ENCODE data around the gene NUMB. TPM values are rescaled to one million over a fixed set of nuclear protein-coding genes. Genes with fewer than 3 reads are reported as not detected.

Gene NUMB
- total and polyA plus RNA-seq, 12 donors = 24.6 to 63.3 (median 48.4) TPM

DNA sequence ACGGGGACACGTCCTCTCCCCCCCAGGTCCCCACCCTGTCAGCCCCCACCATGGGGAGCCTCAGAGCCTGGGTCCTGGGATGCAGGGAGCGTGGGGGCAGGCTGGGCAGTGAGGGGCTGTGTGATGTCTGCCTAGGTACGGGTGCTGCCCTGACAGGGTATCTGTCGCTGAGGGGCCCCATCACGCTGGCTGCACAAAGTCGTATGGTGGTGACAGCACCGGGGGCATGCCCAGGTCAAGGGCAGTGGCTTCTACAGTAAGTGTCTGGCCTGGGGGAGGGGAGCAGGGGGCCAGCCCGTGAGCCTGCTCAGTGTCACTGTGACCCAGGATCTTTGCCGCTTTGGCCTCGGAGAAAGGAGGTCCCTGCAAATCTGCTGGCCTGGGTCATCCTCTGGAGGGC, 197.8 kb downstream of the NUMB start:
- DNase-seq = peak in 1 of 7 donors; percentile 9
- intact Hi-C loops (cut with DNase I) = no loop called here
- Histone ChIP-seq H3K9me3 (replicated peaks in 1 of 3) (no peaks in the 10 kb centered on the region), H3K4me1 (replicated peaks in 1 of 2) (no peaks in the 10 kb centered on the region), H3K27me3 (no peaks in the 10 kb centered on the region), H3K27ac (no peak overlapping the region), H3K36me3 (replicated peaks in 1 of 2) (no peaks in the 10 kb centered on the region), H3K4me3 (no peak overlapping the region)
- 70 to 71% (median 70%) methylated on average over 9 to 11 of the region's 11 CpGs; no CpG with 5 or more reads in 1 of the 4 donors for WGBS, 4 donors
- TF ChIP-seq, protein P1, sequence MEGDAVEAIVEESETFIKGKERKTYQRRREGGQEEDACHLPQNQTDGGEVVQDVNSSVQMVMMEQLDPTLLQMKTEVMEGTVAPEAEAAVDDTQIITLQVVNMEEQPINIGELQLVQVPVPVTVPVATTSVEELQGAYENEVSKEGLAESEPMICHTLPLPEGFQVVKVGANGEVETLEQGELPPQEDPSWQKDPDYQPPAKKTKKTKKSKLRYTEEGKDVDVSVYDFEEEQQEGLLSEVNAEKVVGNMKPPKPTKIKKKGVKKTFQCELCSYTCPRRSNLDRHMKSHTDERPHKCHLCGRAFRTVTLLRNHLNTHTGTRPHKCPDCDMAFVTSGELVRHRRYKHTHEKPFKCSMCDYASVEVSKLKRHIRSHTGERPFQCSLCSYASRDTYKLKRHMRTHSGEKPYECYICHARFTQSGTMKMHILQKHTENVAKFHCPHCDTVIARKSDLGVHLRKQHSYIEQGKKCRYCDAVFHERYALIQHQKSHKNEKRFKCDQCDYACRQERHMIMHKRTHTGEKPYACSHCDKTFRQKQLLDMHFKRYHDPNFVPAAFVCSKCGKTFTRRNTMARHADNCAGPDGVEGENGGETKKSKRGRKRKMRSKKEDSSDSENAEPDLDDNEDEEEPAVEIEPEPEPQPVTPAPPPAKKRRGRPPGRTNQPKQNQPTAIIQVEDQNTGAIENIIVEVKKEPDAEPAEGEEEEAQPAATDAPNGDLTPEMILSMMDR (IDR thresholded peaks at IDR 0.05) = no peak
- no peak for TF ChIP-seq POLR2A (IDR thresholded peaks at IDR 0.05)

DNA sequence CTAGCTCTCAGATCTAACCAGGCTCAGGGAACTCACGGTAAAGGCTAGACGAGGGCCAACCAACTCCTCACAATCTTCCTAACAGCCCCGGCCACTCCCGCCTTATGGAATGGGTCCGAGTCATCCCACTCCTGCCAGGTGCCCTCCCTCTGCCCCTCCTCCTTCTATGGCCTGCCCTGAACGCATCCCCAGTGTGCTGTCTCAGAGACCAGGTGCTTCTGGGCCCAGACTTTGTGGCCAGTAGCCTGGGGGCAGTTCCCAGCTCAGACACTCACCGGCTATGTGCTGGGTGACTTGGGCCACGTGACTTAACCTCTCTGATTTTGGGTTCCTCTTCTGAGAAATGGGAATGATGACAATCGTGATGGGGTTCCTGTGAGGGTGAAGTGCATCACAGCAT, 198.5 kb downstream of the NUMB start:
- Histone ChIP-seq H3K4me3 (no peak overlapping the region), H3K27me3 (no peaks in the 10 kb centered on the region), H3K4me1 (replicated peaks in 1 of 2) (no peaks in the 10 kb centered on the region), H3K27ac (no peak overlapping the region), H3K36me3 (replicated peaks in 1 of 2) (no peaks in the 10 kb centered on the region), H3K9me3 (replicated peaks in 1 of 3) (no peaks in the 10 kb centered on the region)
- WGBS, 4 donors = 76 to 88% (median 81%) methylated on average over 7 to 9 of the region's 9 CpGs
- peak in 1 of 7 donors; percentile 7 for DNase-seq
- intact Hi-C loops (cut with DNase I) = no loop called here
- TF ChIP-seq, protein P1 (IDR thresholded peaks at IDR 0.05) = no peak

DNA sequence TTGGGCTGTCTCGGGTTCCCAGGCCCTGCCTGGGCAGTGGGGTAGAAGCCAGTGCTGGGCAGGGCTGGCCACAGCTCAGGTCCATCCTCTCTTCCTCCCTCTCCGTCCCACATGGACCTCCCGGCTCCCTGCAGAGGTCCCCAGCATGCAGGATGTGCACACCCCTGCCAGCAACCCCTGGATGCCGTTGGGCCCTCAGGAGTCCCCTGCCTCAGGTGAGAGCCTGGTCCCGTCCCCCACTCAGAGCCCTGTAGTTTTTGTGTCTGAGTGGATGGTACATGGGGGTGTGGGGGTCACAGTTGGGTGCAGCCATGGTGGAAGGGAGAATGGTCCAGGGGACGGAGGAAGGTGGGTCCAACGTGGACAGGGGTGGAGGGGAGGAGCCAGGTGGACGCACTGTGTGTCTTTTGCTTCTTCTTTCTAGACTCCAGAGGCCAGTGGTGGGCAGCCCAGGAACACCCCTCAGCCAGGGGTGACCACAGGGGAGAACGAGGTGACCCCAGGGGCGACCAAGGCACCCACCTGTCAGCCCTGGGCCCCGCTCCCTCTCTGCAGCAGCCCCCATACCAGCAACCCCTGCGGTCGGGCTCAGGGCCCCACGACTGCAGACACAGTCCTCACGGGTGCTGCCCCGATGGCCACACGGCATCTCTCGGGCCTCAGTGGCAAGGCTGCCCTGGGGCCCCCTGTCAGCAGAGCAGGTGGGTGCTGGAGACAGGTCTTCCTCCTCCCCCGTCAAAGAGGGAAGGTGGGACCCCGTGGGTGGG, 199.3 kb downstream of the NUMB start:
- WGBS, 4 donors = 81 to 89% (median 84%) methylated on average over 7 to 20 of the region's 20 CpGs
- Histone ChIP-seq H3K4me3 (no peak overlapping the region), H3K27ac (no peak overlapping the region), H3K27me3 (no peaks in the 10 kb centered on the region), H3K9me3 (replicated peaks in 1 of 3) (no peaks in the 10 kb centered on the region), H3K4me1 (replicated peaks in 1 of 2) (no peaks in the 10 kb centered on the region), H3K36me3 (replicated peaks in 1 of 2) (no peaks in the 10 kb centered on the region)
- intact Hi-C loops (cut with DNase I) = no loop called here
- peak in 1 of 7 donors; percentile 7 for DNase-seq
- TF ChIP-seq, protein P1 (IDR thresholded peaks at IDR 0.05) = no peak
- no peak for TF ChIP-seq POLR2A (IDR thresholded peaks at IDR 0.05)

DNA sequence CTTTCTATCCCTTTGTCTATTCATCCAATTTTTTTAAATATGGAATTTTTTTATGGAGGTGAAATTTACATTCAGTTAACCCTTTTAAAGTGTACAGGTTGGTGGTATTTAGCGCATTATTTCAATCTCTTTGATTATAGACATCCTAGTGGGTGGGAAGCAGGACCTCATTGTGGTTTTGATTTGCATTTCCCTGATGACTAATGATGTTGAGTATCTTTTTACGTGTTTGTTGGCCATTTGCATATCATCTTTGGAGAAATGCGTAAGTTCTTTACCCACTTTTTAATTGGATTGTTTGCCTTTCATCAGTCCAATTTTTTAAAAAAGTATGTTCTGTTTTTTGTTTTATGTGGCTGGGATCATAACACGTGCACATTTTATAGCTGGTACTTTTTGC, 200.3 kb downstream of the NUMB start:
- no peak overlapping the region for H3K27ac ChIP-seq
- H3K9me3 ChIP-seq (replicated peaks in 1 of 3) = no peaks in the 10 kb centered on the region
- intact Hi-C loops (cut with DNase I) = no loop called here

More for the DNA sequence above, 200.3 kb downstream of the NUMB start:
- TF ChIP-seq, protein P1 (IDR thresholded peaks at IDR 0.05) = no peak
- TF ChIP-seq POLR2A (IDR thresholded peaks at IDR 0.05) = no peak
- no peaks in the 10 kb centered on the region for H3K4me1 ChIP-seq (replicated peaks in 1 of 2)
- no peak for DNase-seq
- 86 to 89% (median 87%) methylated on average over 4 of the region's 4 CpGs for WGBS, 4 donors
- no peaks in the 10 kb centered on the region for H3K36me3 ChIP-seq (replicated peaks in 1 of 2)
- no peaks in the 10 kb centered on the region for H3K27me3 ChIP-seq
- no peak overlapping the region for H3K4me3 ChIP-seq

Measured in adrenal gland (tissue), 12 donors.